Adrenal gland (tissue), 12 donors: ENCODE measurements around the gene MRPS35. TPM values are rescaled to one million over a fixed set of nuclear protein-coding genes. Genes with fewer than 3 reads are reported as not detected.

Experiments used
- DNase-seq, 7 donors: peaks; one replicate each; pipeline ENCODE4 v3.0.0-alpha.2; 2019 to 2020
- H3K27ac ChIP-seq, 5 donors: fragments of 200-600 bp; sonication (generic) in 4 of 5; 1 replicate in 3 of 5; 2 replicates in 2 of 5; pipeline versions ENCODE4 v1.5.1 to v1.8.0; 2016 to 2020; ENCODE audit warnings: mild to moderate bottlenecking in 1 of 5
- H3K27me3 ChIP-seq: fragments of 200-600 bp; 2 replicates; pipeline ENCODE4 v1.8.0; 2021
- H3K36me3 ChIP-seq, 2 donors: fragments of 200-600 bp; replicated peaks in 1 of 2; 1 replicate in 1 of 2; 2 replicates in 1 of 2; pipeline versions ENCODE4 v1.5.1 to v1.8.0; 2018 to 2022
- H3K4me1 ChIP-seq, 2 donors: fragments of 200-600 bp; replicated peaks in 1 of 2; 1 replicate in 1 of 2; 2 replicates in 1 of 2; pipeline versions ENCODE4 v1.5.1 to v1.8.0; 2018 to 2021
- H3K4me3 ChIP-seq, 4 donors: fragments of 200-600 bp; sonication (generic) in 3 of 4; one replicate each; pipeline ENCODE4 v1.5.1; 2016 to 2018
- H3K9me3 ChIP-seq, 3 donors: fragments of 200-600 bp; sonication (generic) in 1 of 3; replicated peaks in 1 of 3; 1 replicate in 2 of 3; 2 replicates in 1 of 3; pipeline versions ENCODE4 v1.5.1 to v1.8.0; 2016 to 2021
- CTCF ChIP-seq, 6 experiments: fragments of 450-650 bp in 4 of 6; fragments of 200-600 bp in 2 of 6; sonication (generic) in 1 of 6; IDR thresholded peaks; 1 replicate in 5 of 6; 2 replicates in 1 of 6; pipeline versions ENCODE4 v1.5.1 to v1.8.0; 2016 to 2021; ENCODE audit warnings: antibody characterized with exemption in 6 of 6, mild to moderate bottlenecking in 2 of 6, moderate library complexity in 1 of 6
- POLR2A ChIP-seq, 2 donors: fragments of 450-650 bp; IDR thresholded peaks; one replicate each; pipeline ENCODE4 v1.6.1; 2017; ENCODE audit warnings: antibody characterized with exemption in 2 of 2, mild to moderate bottlenecking in 2 of 2, moderate library complexity in 1 of 2
- WGBS, 4 donors: extraction: QIAGEN DNeasy Blood & Tissue Kit in 2 of 4; methylation state at CpG; one replicate each; pipeline versions ENCODE4 v1.1.5 to v1.1.7; 2013 to 2017; 5-methylcytosine and 5-hydroxymethylcytosine counted together
- intact Hi-C, 2 donors: fragments of 100-400 bp; cut with DNase I; formaldehyde crosslinking; loops; one replicate each; pipeline versions ENCODE4 v1.14.1 to v1.15.0; 2022 to 2023
- polyA plus RNA-seq, 3 donors: library from polyadenylated mRNA; stranded (reverse); fragments of 200-250 nt in 2 of 3; fragments of 350-450 nt in 1 of 3; fragmentation: Illumina TruSeq in 1 of 3; extraction: RNeasy Lipid Tissue Mini Kit (QIAGEN cat#74804) in 1 of 3; gene quantifications; one replicate each; pipeline ENCODE4 v1.2.3, GENCODE V29; 2013 to 2014
- total RNA-seq, 9 donors: library from RNA; depleted of rRNA in 4 of 9; stranded (reverse); fragments of >200 nt in 4 of 9; fragments of 120-200 nt in 1 of 9; fragmentation: NEBNext Ultra II Directional in 1 of 9; extraction: Animal tissue kit (Norgen Biotek cat#: 25700) in 1 of 9; gene quantifications; one replicate each; pipeline versions ENCODE4 v1.1.0 to v1.2.4, GENCODE V29; 2013 to 2023
- donor health status: healthy with polysubstance abuse.
- donor health status: Bipolar disorder and iron deficiency.
- donor health status: DM: yes; HTN: yes; CAD: no.
- donor health status: DM: no; HTN: no; CAD: no.
- donor health status: DM: no; HTN: no; CAD: no.
- donor health status: DM: yes; HTN: yes; CAD: no.

Gene MRPS35
- total and polyA plus RNA-seq, 12 donors: 21.0 to 137 (median 58.9) TPM

GRCh38 chr12:27777141-27777540, 66.5 kb downstream of the MRPS35 start:
- Histone ChIP-seq H3K4me3 (no peak overlapping the region), H3K4me1 (peaks cover 8 to 19% of the 10 kb centered on the region in 2 donors), H3K36me3 (no peaks in the 10 kb centered on the region), H3K9me3 (no peaks in the 10 kb centered on the region), H3K27ac (no peak overlapping the region), H3K27me3 (no peaks in the 10 kb centered on the region)
- TF ChIP-seq CTCF (IDR thresholded peaks at IDR 0.05) (no peak), POLR2A (IDR thresholded peaks at IDR 0.05) (no peak)
- intact Hi-C loops: no loop called here
- no peak for DNase-seq
- 75 to 88% (median 82%) methylated on average over 5 of the region's 5 CpGs for WGBS, 4 donors

GRCh38 chr12:27778206-27778605, 67.6 kb downstream of the MRPS35 start:
- WGBS, 4 donors: 62 to 75% (median 67%) methylated on average over 1 of the region's 1 CpG
- H3K4me3 ChIP-seq: no peak overlapping the region
- H3K36me3 ChIP-seq: no peaks in the 10 kb centered on the region
- H3K9me3 ChIP-seq: no peaks in the 10 kb centered on the region
- H3K27ac ChIP-seq: no peak overlapping the region
- TF ChIP-seq POLR2A (IDR thresholded peaks at IDR 0.05): no peak
- no peak for TF ChIP-seq CTCF (IDR thresholded peaks at IDR 0.05)
- no peak for DNase-seq
- peaks cover 8 to 30% of the 10 kb centered on the region in 2 donors for H3K4me1 ChIP-seq
- no peaks in the 10 kb centered on the region for H3K27me3 ChIP-seq
- intact Hi-C loops: no loop called here

GRCh38 chr12:27779416-27779919, 68.8 kb downstream of the MRPS35 start:
- intact Hi-C loops: no loop called here
- 1 to 4% (median 3%) methylated on average over 16 to 36 of the region's 36 CpGs for WGBS, 4 donors
- no peaks in the 10 kb centered on the region for H3K9me3 ChIP-seq
- peak in 6 of 7 donors; percentile 8 to 55 (median 20) for DNase-seq
- TF ChIP-seq POLR2A (IDR thresholded peaks at IDR 0.05): no peak
- TF ChIP-seq CTCF (IDR thresholded peaks at IDR 0.05): no peak
- H3K4me1 ChIP-seq: peaks cover 8 to 30% of the 10 kb centered on the region in 2 donors
- no peaks in the 10 kb centered on the region for H3K27me3 ChIP-seq
- peak overlapping the region in 3 of 4 donors; percentile 21 to 92 (median 64) for H3K4me3 ChIP-seq
- H3K36me3 ChIP-seq: no peaks in the 10 kb centered on the region
- H3K27ac ChIP-seq: peak overlapping the region in 4 of 5 donors; percentile 63 to 96 (median 80)

GRCh38 chr12:27779920-27780611, 69.4 kb downstream of the MRPS35 start, which contains the start of the genes KLHL42 and MANSC4:
KLHL42 (plus strand) TSS chr12:27780233; CDS start chr12:27780331, 98 bp downstream.
MANSC4 (minus strand) TSS chr12:27780236; CDS start chr12:27771276, 8,960 bp downstream.
- H3K36me3 ChIP-seq: no peaks in the 10 kb centered on the region
- intact Hi-C loops: no loop called here
- DNase-seq: peak; percentile 62 to 80 (median 69)
- H3K27ac ChIP-seq: peak within 1 kb of the TSS; percentile 53 to 96 (median 68)
- no peaks in the 10 kb centered on the region for H3K27me3 ChIP-seq
- H3K4me3 ChIP-seq: peak within 1 kb of the TSS; percentile 22 to 92 (median 66)
- no peaks in the 10 kb centered on the region for H3K9me3 ChIP-seq
- TF ChIP-seq CTCF (IDR thresholded peaks at IDR 0.05) (peak in 1 of 6 experiments; percentile 6), POLR2A (IDR thresholded peaks at IDR 0.05) (peak; percentile 36 to 45)
- WGBS, 4 donors: 0 to 3% (median 0%) methylated on average over 16 to 90 of the region's 92 CpGs; no CpG with 5 or more reads in 1 of the 4 donors
- peaks cover 8 to 30% of the 10 kb centered on the region in 2 donors for H3K4me1 ChIP-seq
